ENCODE data around the gene AIFM1.

The AIFM1 gene

GRCh38 chrX:130100180-130100579 lies 65.5 kb downstream of the AIFM1 start:
- no peak overlapping the region for H3K4me3 ChIP-seq (ENCODE audit: low read depth, low read length)
- TF ChIP-seq MYC (IDR thresholded peaks at IDR 0.05; ENCODE audit: low read depth, low read length) (no peak), POLR2A (IDR thresholded peaks at IDR 0.05; ENCODE audit: extremely low read depth, insufficient read length) (no peak)
- TF ChIP-seq, protein P1, sequence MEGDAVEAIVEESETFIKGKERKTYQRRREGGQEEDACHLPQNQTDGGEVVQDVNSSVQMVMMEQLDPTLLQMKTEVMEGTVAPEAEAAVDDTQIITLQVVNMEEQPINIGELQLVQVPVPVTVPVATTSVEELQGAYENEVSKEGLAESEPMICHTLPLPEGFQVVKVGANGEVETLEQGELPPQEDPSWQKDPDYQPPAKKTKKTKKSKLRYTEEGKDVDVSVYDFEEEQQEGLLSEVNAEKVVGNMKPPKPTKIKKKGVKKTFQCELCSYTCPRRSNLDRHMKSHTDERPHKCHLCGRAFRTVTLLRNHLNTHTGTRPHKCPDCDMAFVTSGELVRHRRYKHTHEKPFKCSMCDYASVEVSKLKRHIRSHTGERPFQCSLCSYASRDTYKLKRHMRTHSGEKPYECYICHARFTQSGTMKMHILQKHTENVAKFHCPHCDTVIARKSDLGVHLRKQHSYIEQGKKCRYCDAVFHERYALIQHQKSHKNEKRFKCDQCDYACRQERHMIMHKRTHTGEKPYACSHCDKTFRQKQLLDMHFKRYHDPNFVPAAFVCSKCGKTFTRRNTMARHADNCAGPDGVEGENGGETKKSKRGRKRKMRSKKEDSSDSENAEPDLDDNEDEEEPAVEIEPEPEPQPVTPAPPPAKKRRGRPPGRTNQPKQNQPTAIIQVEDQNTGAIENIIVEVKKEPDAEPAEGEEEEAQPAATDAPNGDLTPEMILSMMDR (IDR thresholded peaks at IDR 0.05; ENCODE audit: low read depth, low read length) = no peak
- TF ChIP-seq, protein P2, sequence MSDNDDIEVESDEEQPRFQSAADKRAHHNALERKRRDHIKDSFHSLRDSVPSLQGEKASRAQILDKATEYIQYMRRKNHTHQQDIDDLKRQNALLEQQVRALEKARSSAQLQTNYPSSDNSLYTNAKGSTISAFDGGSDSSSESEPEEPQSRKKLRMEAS (IDR thresholded peaks at IDR 0.05; ENCODE audit: low read depth, low read length) = no peak
- DNase-seq (ENCODE audit: low read depth) = no peak

GRCh38 chrX:130098210-130098552 lies 67.5 kb downstream of the AIFM1 start:
- DNase-seq (ENCODE audit: low read depth) = no peak
- no peak overlapping the region for H3K4me3 ChIP-seq (ENCODE audit: low read depth, low read length)
- TF ChIP-seq POLR2A (IDR thresholded peaks at IDR 0.05; ENCODE audit: extremely low read depth, insufficient read length) (no peak), MYC (IDR thresholded peaks at IDR 0.05; ENCODE audit: low read depth, low read length) (no peak)
- TF ChIP-seq, protein P1 (IDR thresholded peaks at IDR 0.05; ENCODE audit: low read depth, low read length) = no peak
- TF ChIP-seq, protein P2 (IDR thresholded peaks at IDR 0.05; ENCODE audit: low read depth, low read length) = no peak

DNA sequence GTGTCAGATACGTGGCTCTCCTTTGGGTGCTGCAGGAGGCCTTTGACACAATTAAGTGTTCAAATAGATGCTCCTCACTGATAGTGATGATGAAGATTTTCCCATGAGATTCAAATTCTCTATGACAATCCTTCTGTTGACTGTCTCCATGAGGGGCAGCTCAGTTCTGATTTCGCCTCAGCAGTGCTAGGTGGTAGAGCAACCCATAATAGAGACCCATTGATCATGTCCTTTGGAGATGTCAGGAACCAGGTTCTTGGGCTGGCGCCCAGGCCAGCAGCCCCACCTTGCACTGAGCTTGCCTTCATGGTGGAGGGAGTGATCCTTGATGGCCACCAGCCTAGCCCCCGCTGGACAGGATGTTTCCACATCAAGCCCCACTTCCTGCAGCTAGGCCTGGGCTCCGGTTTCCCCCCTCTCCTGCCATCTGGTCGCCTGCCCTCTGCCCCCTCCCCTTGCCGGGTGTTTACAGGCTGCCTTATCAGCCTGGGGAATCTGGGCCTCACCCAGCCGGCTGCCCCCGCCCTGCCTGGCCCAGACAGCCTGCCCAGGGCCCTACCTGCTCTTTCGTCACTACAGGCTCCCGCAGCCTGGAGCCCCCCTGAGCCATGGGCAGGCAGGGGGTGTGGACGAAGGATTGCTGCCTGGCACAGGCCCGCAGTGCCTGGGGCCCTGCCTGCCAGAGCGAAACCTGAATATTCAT lies 68.0 kb downstream of the AIFM1 start:
- no peak overlapping the region for H3K4me3 ChIP-seq (ENCODE audit: low read depth, low read length)
- DNase-seq (ENCODE audit: low read depth) = peak; percentile 80

GRCh38 chrX:130095249-130096030 lies 70.2 kb downstream of the AIFM1 start:
- no peak overlapping the region for H3K4me3 ChIP-seq (ENCODE audit: low read depth, low read length)
- DNase-seq (ENCODE audit: low read depth) = no peak
- TF ChIP-seq, protein P2 (IDR thresholded peaks at IDR 0.05; ENCODE audit: low read depth, low read length) = no peak
- TF ChIP-seq, protein P1 (IDR thresholded peaks at IDR 0.05; ENCODE audit: low read depth, low read length) = no peak
- TF ChIP-seq MYC (IDR thresholded peaks at IDR 0.05; ENCODE audit: low read depth, low read length) = no peak
- TF ChIP-seq POLR2A (IDR thresholded peaks at IDR 0.05; ENCODE audit: extremely low read depth, insufficient read length) = no peak

More for the DNA sequence above, 68.0 kb downstream of the AIFM1 start:
- TF ChIP-seq, protein P2 (IDR thresholded peaks at IDR 0.05; ENCODE audit: low read depth, low read length) = no peak
- TF ChIP-seq, protein P1 (IDR thresholded peaks at IDR 0.05; ENCODE audit: low read depth, low read length) = no peak
- TF ChIP-seq MYC (IDR thresholded peaks at IDR 0.05; ENCODE audit: low read depth, low read length) = no peak
- TF ChIP-seq POLR2A (IDR thresholded peaks at IDR 0.05; ENCODE audit: extremely low read depth, insufficient read length) = no peak

GRCh38 chrX:130094696-130095095 lies 70.9 kb downstream of the AIFM1 start:
- DNase-seq (ENCODE audit: low read depth) = no peak
- H3K4me3 ChIP-seq (ENCODE audit: low read depth, low read length) = no peak overlapping the region
- TF ChIP-seq MYC (IDR thresholded peaks at IDR 0.05; ENCODE audit: low read depth, low read length) (no peak), POLR2A (IDR thresholded peaks at IDR 0.05; ENCODE audit: extremely low read depth, insufficient read length) (no peak)
- TF ChIP-seq, protein P1 (IDR thresholded peaks at IDR 0.05; ENCODE audit: low read depth, low read length) = no peak
- TF ChIP-seq, protein P2 (IDR thresholded peaks at IDR 0.05; ENCODE audit: low read depth, low read length) = no peak
